HEK293 (cell line): ENCODE results near the gene GGTLC2.

Experiments used
- ZEB2 ChIP-seq: fragments of 450-650 bp; formaldehyde crosslinking; IDR thresholded peaks from 2 replicates; pipeline ENCODE4 v1.5.1; 2016; ENCODE audit warnings: missing biosample characterization, missing genetic modification characterization
- ZFP41 ChIP-seq: fragments of 450-650 bp; formaldehyde crosslinking; IDR thresholded peaks from 2 replicates; pipeline ENCODE4 v1.5.1; 2016; ENCODE audit warnings: missing biosample characterization, missing genetic modification characterization, borderline replicate concordance
- ZNF274 ChIP-seq, 2 experiments: fragments of 200-500 bp in 1 of 2; fragments of 450-650 bp in 1 of 2; sonication (Bioruptor generic) in 1 of 2; formaldehyde crosslinking in 1 of 2; IDR thresholded peaks; 2 replicates each; pipeline versions ENCODE4 v1.5.1 to v1.6.1; 2014 to 2016; ENCODE audit warnings: borderline replicate concordance in 1 of 2, inconsistent platforms in 1 of 2, low read length in 1 of 2, missing biosample characterization in 1 of 2, missing genetic modification characterization in 1 of 2
- ZNF664 ChIP-seq: fragments of 450-650 bp; formaldehyde crosslinking; IDR thresholded peaks from 2 replicates; pipeline ENCODE4 v1.5.1; 2016; ENCODE audit warnings: missing biosample characterization, missing genetic modification characterization
- TF ChIP-seq, protein P1 (sequence below): fragments of 450-650 bp; formaldehyde crosslinking; IDR thresholded peaks from 2 replicates; pipeline ENCODE4 v1.5.1; 2016; ENCODE audit warnings: missing biosample characterization, missing genetic modification characterization
- TF ChIP-seq, protein P2 (sequence below): fragments of 450-650 bp; formaldehyde crosslinking; IDR thresholded peaks from 2 replicates; pipeline ENCODE4 v1.5.1; 2016; ENCODE audit warnings: missing biosample characterization, missing genetic modification characterization

DNA sequence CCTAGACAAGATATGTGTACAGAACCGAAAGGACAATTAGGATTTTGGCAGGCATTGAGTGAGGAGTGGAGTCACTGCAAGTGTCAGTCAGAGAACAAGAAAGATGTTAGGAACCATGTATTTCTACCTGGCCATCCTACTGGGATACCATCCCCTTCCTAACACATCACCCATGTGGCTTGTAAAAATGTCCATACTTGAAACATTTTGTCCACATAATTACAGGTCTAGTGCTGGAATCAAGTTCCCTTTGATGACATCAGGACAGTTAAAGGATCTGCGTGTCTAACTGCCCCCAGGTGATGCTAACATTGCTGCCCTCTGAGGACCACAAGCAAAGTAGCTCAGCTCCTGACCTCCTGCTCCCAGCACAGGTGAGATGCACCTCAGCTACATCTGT is 31.9 kb upstream of the GGTLC2 start:
- TF ChIP-seq ZEB2 = no peak
- TF ChIP-seq ZNF274 (IDR thresholded peaks at IDR 0.05; ENCODE audit: low read length) = no peak
- TF ChIP-seq ZNF274 (tag by site-specific recombination; IDR thresholded peaks at IDR 0.05; ENCODE audit: borderline replicate concordance) = no peak
- TF ChIP-seq, protein P1, sequence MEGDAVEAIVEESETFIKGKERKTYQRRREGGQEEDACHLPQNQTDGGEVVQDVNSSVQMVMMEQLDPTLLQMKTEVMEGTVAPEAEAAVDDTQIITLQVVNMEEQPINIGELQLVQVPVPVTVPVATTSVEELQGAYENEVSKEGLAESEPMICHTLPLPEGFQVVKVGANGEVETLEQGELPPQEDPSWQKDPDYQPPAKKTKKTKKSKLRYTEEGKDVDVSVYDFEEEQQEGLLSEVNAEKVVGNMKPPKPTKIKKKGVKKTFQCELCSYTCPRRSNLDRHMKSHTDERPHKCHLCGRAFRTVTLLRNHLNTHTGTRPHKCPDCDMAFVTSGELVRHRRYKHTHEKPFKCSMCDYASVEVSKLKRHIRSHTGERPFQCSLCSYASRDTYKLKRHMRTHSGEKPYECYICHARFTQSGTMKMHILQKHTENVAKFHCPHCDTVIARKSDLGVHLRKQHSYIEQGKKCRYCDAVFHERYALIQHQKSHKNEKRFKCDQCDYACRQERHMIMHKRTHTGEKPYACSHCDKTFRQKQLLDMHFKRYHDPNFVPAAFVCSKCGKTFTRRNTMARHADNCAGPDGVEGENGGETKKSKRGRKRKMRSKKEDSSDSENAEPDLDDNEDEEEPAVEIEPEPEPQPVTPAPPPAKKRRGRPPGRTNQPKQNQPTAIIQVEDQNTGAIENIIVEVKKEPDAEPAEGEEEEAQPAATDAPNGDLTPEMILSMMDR = no peak
- no peak for TF ChIP-seq ZFP41 (tag by site-specific recombination)
- no peak for TF ChIP-seq ZNF664 (tag by site-specific recombination)
- TF ChIP-seq, protein P2, sequence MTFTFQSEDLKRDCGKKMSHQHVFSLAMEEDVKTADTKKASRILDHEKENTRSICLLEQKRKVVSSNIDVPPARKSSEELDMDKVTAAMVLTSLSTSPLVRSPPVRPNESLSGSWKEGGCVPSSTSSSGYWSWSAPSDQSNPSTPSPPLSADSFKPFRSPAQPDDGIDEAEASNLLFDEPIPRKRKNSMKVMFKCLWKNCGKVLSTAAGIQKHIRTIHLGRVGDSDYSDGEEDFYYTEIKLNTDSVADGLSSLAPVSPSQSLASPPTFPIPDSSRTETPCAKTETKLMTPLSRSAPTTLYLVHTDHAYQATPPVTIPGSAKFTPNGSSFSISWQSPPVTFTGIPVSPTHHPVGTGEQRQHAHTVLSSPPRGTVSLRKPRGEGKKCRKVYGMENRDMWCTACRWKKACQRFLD = no peak
